HepG2 (cell line): ENCODE data around the gene TNFRSF11A. TPM values are rescaled to one million over a fixed set of nuclear protein-coding genes. Genes with fewer than 3 reads are reported as not detected.

ENCODE experiments used
- ADNP ChIP-seq: sonication (generic); formaldehyde crosslinking; IDR thresholded peaks from 2 replicates; pipeline ENCODE4 v1.4.0; 2020; ENCODE audit warnings: missing genetic modification reagents
- CBFB ChIP-seq: sonication (generic); formaldehyde crosslinking; IDR thresholded peaks from 2 replicates; pipeline ENCODE4 v1.4.0; 2020; ENCODE audit warnings: missing genetic modification reagents
- CCAR2 ChIP-seq: fragments of 200-400 bp; formaldehyde crosslinking; optimal IDR thresholded peaks from 2 replicates; pipeline ENCODE3; 2018; ENCODE audit warnings: low read depth, mild to moderate bottlenecking, low read length, moderate library complexity
- DZIP1 ChIP-seq: sonication (generic); formaldehyde crosslinking; IDR thresholded peaks from 2 replicates; pipeline ENCODE4 v1.5.0; 2020; ENCODE audit warnings: mild to moderate bottlenecking, missing genetic modification reagents
- HMGXB3 ChIP-seq: sonication (generic); formaldehyde crosslinking; IDR thresholded peaks from 2 replicates; pipeline ENCODE4 v1.4.0; 2020; ENCODE audit warnings: missing genetic modification reagents, borderline replicate concordance
- JARID2 ChIP-seq: sonication (generic); formaldehyde crosslinking; IDR thresholded peaks from 2 replicates; pipeline ENCODE4 v1.8.1; 2023; ENCODE audit warnings: missing genetic modification reagents, inconsistent platforms; ENCODE audit not compliant: insufficient replicate concordance
- KAT8 ChIP-seq: IDR thresholded peaks from 2 replicates; pipeline ENCODE4 v1.6.1; 2016; ENCODE audit warnings: missing genetic modification reagents, missing compliant biosample characterization
- NCOA2 ChIP-seq: sonication (generic); formaldehyde crosslinking; IDR thresholded peaks from 2 replicates; pipeline ENCODE4 v1.8.0; 2022; ENCODE audit warnings: inconsistent platforms
- NR2C2 ChIP-seq: sonication (generic); formaldehyde crosslinking; IDR thresholded peaks from 2 replicates; pipeline ENCODE4 v1.4.0; 2020; ENCODE audit warnings: missing genetic modification reagents, mild to moderate bottlenecking, moderate library complexity, borderline replicate concordance
- POLR2A ChIP-seq, 2 experiments: IDR thresholded peaks; 2 replicates each; pipeline ENCODE4 v1.6.1; 2011; ENCODE audit warnings: low read depth in 2 of 2, low read length in 2 of 2, mild to moderate bottlenecking in 1 of 2, moderate library complexity in 1 of 2; ENCODE audit not compliant: insufficient read depth in 1 of 2
- RFXANK ChIP-seq: IDR thresholded peaks from 2 replicates; pipeline ENCODE4 v1.6.1; 2016
- SKI ChIP-seq: fragments of 450-650 bp; IDR thresholded peaks from one replicate; pipeline ENCODE4 v1.6.1; 2018; ENCODE audit warnings: mild to moderate bottlenecking; ENCODE audit not compliant: partially characterized antibody
- STAG1 ChIP-seq: sonication (generic); formaldehyde crosslinking; IDR thresholded peaks from 2 replicates; pipeline ENCODE4 v1.4.0; 2020; ENCODE audit warnings: missing genetic modification reagents
- THAP7 ChIP-seq: sonication (generic); formaldehyde crosslinking; IDR thresholded peaks from 2 replicates; pipeline ENCODE4 v1.8.1; 2023; ENCODE audit warnings: mild to moderate bottlenecking, missing genetic modification reagents
- WIZ ChIP-seq: sonication (generic); formaldehyde crosslinking; IDR thresholded peaks from 2 replicates; pipeline ENCODE4 v1.5.1; 2020; ENCODE audit warnings: mild to moderate bottlenecking, missing genetic modification reagents
- ZBTB42 ChIP-seq: sonication (generic); formaldehyde crosslinking; IDR thresholded peaks from 2 replicates; pipeline ENCODE4 v1.5.0; 2020; ENCODE audit warnings: mild to moderate bottlenecking, missing genetic modification reagents
- ZNF121 ChIP-seq: sonication (generic); formaldehyde crosslinking; IDR thresholded peaks from 2 replicates; pipeline ENCODE4 v1.5.0; 2020; ENCODE audit warnings: mild to moderate bottlenecking, missing genetic modification reagents
- ZNF281 ChIP-seq: sonication (generic); formaldehyde crosslinking; IDR thresholded peaks from 2 replicates; pipeline ENCODE4 v1.4.0; 2020; ENCODE audit warnings: missing genetic modification reagents, borderline replicate concordance
- ZNF816 ChIP-seq: sonication (generic); formaldehyde crosslinking; IDR thresholded peaks from 2 replicates; pipeline ENCODE4 v1.8.0; 2022; ENCODE audit warnings: missing genetic modification reagents, mild to moderate bottlenecking, borderline replicate concordance
- ZNF841 ChIP-seq: sonication (generic); formaldehyde crosslinking; IDR thresholded peaks from 2 replicates; pipeline ENCODE4 v1.8.1; 2023; ENCODE audit warnings: missing genetic modification reagents, borderline replicate concordance
- polyA plus RNA-seq, 8 experiments: library from polyadenylated mRNA; depleted of rRNA in 3 of 8; stranded (reverse) in 7 of 8; unstranded in 1 of 8; fragments of >200 nt; fragmentation: Illumina TruSeq in 4 of 8; extraction: Trizol in 4 of 8; gene quantifications; 2 replicates each; pipeline versions ENCODE4 v1.2.1 to v1.2.3, GENCODE V29; 2011 to 2016; ENCODE audit warnings: low read depth in 4 of 8, missing spikeins in 1 of 8, mixed read lengths in 1 of 8; ENCODE audit not compliant: insufficient read depth in 1 of 8
- total RNA-seq, 5 experiments: library from RNA; depleted of rRNA; stranded (reverse); fragments of >200 nt; fragmentation: Illumina TruSeq; extraction: Trizol; gene quantifications; 2 replicates each; pipeline ENCODE4 v1.2.3, GENCODE V29; 2016; ENCODE audit warnings: low read depth in 1 of 5

TNFRSF11A gene
- total and polyA plus RNA-seq, 2 of the 13 experiments (the other 11 are each of a cell fraction or from before 2014, with no cell fraction given) = 4.6 to 6.4 TPM

GRCh38 chr18:62399781-62400308, 74.7 kb downstream of the TNFRSF11A start (continued):
- TF ChIP-seq THAP7 (CRISPR knock-in tag) = no peak
- TF ChIP-seq NCOA2 = 0 out of 2 replicates have a peak, but pooled peaks have one; percentile 18
- no peak for TF ChIP-seq ADNP (CRISPR knock-in tag)
- TF ChIP-seq CCAR2 = no peak
- no peak for TF ChIP-seq ZBTB42 (CRISPR knock-in tag)
- no peak for TF ChIP-seq JARID2
- TF ChIP-seq ZNF841 (CRISPR knock-in tag) = no peak
- peak; percentile 21 for TF ChIP-seq SKI
- no peak for TF ChIP-seq RFXANK
- TF ChIP-seq CBFB = no peak
- no peak for TF ChIP-seq ZNF121 (CRISPR knock-in tag)
- no peak for TF ChIP-seq DZIP1 (CRISPR knock-in tag)
- no peak for TF ChIP-seq WIZ
- peak; percentile 32; the same call in 1 of the 2 replicates for TF ChIP-seq KAT8 (CRISPR knock-in tag)
- TF ChIP-seq POLR2A (IDR thresholded peaks at IDR 0.05; ENCODE audit: insufficient read depth in 1 of 2, low read depth in 2 of 2, low read length in 2 of 2) = no peak
- TF ChIP-seq ZNF281 = no peak
- no peak for TF ChIP-seq HMGXB3 (CRISPR knock-in tag)
- TF ChIP-seq NR2C2 (CRISPR knock-in tag) = no peak
- TF ChIP-seq STAG1 (CRISPR knock-in tag) = peak; percentile 56
- no peak for TF ChIP-seq ZNF816
